OCI-LY3 (cell line): ENCODE measurements around the gene GRID1.

ENCODE experiments used
- CTCF ChIP-seq: fragments of 200-600, 300-600 bp; sonication (generic); IDR thresholded peaks from 2 replicates; pipeline ENCODE4 v1.5.1; 2014; ENCODE audit warnings: antibody characterized with exemption, low read length, low read depth
- EZH2phosphoT487 ChIP-seq: fragments of 200-600 bp; shearing (Covaris generic); IDR thresholded peaks from 2 replicates; pipeline ENCODE4 v1.6.1; 2018; ENCODE audit warnings: antibody characterized with exemption, mixed run types, low read depth

GRCh38 chr10:85557077-85557476 is 809.5 kb downstream of the GRID1 start:
- TF ChIP-seq CTCF (no peak), EZH2phosphoT487 (no peak)
